GM12878 (cell line): ENCODE data around the gene HIF3A. TPM values are rescaled to one million over a fixed set of nuclear protein-coding genes. Genes with fewer than 3 reads are reported as not detected.

Source experiments
- ATAC-seq: fragments of 200-7000 bp; cut with Tn5 transposase; 3 replicates; pipeline ENCODE4 v1.9.1; 2020; ENCODE audit warnings: mild to moderate bottlenecking, moderate library complexity
- BruUV-seq: library from RNA; stranded (reverse); fragments of 400-500 nt; replicated peaks from 2 replicates; lab custom pipeline; 2021; lab: Mats Ljungman, UMichigan
- CTCF ChIA-PET: fragments of 300-600 bp; sonication (Branson Sonifier 250); formaldehyde crosslinking; extraction: SDS; loops from one replicate; lab custom pipeline; 2021; ENCODE audit warnings: inconsistent platforms; lab: Yijun Ruan, JAX
- POLR2A ChIA-PET: fragments of 350-600 bp; formaldehyde crosslinking; extraction: SDS; loops from one replicate; lab custom pipeline; 2021; ENCODE audit warnings: inconsistent platforms; lab: Charles Lee
- RAD21 ChIA-PET: fragments of 300-600 bp; sonication (Branson Sonifier 250); formaldehyde crosslinking; loops from one replicate; lab custom pipeline; 2023; ENCODE audit warnings: antibody characterized with exemption; ENCODE audit not compliant: unreplicated experiment; lab: Charles Lee
- SMC1A ChIA-PET: fragments of 300-600 bp; sonication (Branson Sonifier 250); formaldehyde crosslinking; loops from one replicate; lab custom pipeline; 2023; ENCODE audit not compliant: unreplicated experiment, uncharacterized antibody; lab: Charles Lee
- DNase-seq: peaks from one replicate; pipeline ENCODE4 v3.0.0-alpha.2; 2011; ENCODE audit warnings: low read depth, low spot score
- FAIRE-seq: peaks from 3 replicates; lab custom pipeline; 2011; peaks lifted over from hg19 to GRCh38; lab: Jason Lieb, UNC
- H2AFZ ChIP-seq: 2 replicates; pipeline ENCODE4 v1.6.0; 2011; ENCODE audit warnings: low read depth, low read length, control low read depth; ENCODE audit not compliant: control insufficient read depth
- H3K27ac ChIP-seq: 2 replicates; pipeline ENCODE4 v1.5.1; 2011; ENCODE audit warnings: control low read depth; ENCODE audit not compliant: control insufficient read depth, insufficient read depth
- H3K27me3 ChIP-seq, 2 experiments: replicated peaks in 1 of 2; 2 replicates each; pipeline versions ENCODE4 v1.6.0 to v1.6.1; 2011; ENCODE audit warnings: low read length in 1 of 2; ENCODE audit not compliant: control insufficient read depth in 2 of 2, insufficient read depth in 2 of 2
- H3K36me3 ChIP-seq, 2 experiments: 2 replicates each; pipeline ENCODE4 v1.5.1; 2011; ENCODE audit warnings: low read length in 1 of 2; ENCODE audit not compliant: control insufficient read depth in 2 of 2, insufficient read depth in 2 of 2
- H3K4me1 ChIP-seq: 2 replicates; pipeline ENCODE4 v1.6.1; 2011; ENCODE audit warnings: mild to moderate bottlenecking, low read length, moderate library complexity, mixed read lengths; ENCODE audit not compliant: control insufficient read depth, insufficient read depth
- H3K4me2 ChIP-seq: 2 replicates; pipeline ENCODE4 v1.6.0; 2011; ENCODE audit warnings: control low read depth; ENCODE audit not compliant: control insufficient read depth, insufficient read depth
- H3K4me3 ChIP-seq: fragments of 200-600 bp; sonication (generic); 2 replicates; pipeline ENCODE4 v1.5.1; 2016
- H3K79me2 ChIP-seq: 2 replicates; pipeline ENCODE4 v1.6.0; 2011; ENCODE audit warnings: low read length; ENCODE audit not compliant: control insufficient read depth, insufficient read depth
- H3K9ac ChIP-seq: 2 replicates; pipeline ENCODE4 v1.8.0; 2011; ENCODE audit warnings: low read length, control low read depth, mixed read lengths; ENCODE audit not compliant: control insufficient read depth, insufficient read depth
- H3K9me3 ChIP-seq: replicated peaks from 3 replicates; pipeline ENCODE4 v1.5.1; 2011; ENCODE audit warnings: mild to moderate bottlenecking, low read length; ENCODE audit not compliant: control insufficient read depth, insufficient read depth
- H4K20me1 ChIP-seq: 2 replicates; pipeline ENCODE4 v1.6.0; 2011; ENCODE audit not compliant: control insufficient read depth, insufficient read depth
- CBX5 ChIP-seq: sonication (generic); IDR thresholded peaks from 2 replicates; pipeline ENCODE4 v1.6.1; 2016; ENCODE audit warnings: low read depth, moderate library complexity, mild to moderate bottlenecking, inconsistent platforms
- NFYB ChIP-seq: IDR thresholded peaks from 2 replicates; pipeline ENCODE4 v1.6.1; 2011; ENCODE audit warnings: low read depth, mild to moderate bottlenecking, low read length, improper control_type of control experiment, moderate library complexity; ENCODE audit not compliant: insufficient read depth
- RUNX3 ChIP-seq: IDR thresholded peaks from 2 replicates; pipeline ENCODE4 v1.6.1; 2012; ENCODE audit warnings: low read length, inconsistent platforms
- ZNF207 ChIP-seq: fragments of 450-650 bp; IDR thresholded peaks from 2 replicates; pipeline ENCODE4 v1.6.1; 2014; ENCODE audit warnings: antibody characterized with exemption, mild to moderate bottlenecking, borderline replicate concordance
- WGBS: methylation state at CpG from one replicate; pipeline ENCODE4 v1.1.6; 2016; ENCODE audit warnings: low lambda C conversion rate; ENCODE audit not compliant: insufficient replicate concordance, insufficient coverage; ENCODE audit errors: missing lambda C conversion rate; 5-methylcytosine and 5-hydroxymethylcytosine counted together
- in situ Hi-C: fragments of 300-500 bp; cut with MboI; formaldehyde crosslinking; loops from 9 replicates; pipeline ENCODE4 v1.14.3; 2018; ENCODE audit warnings: mixed read lengths
- intact Hi-C: fragments of 100-400 bp; cut with micrococcal nuclease; formaldehyde crosslinking; loops from one replicate; pipeline ENCODE4 v1.14.2; 2022; ENCODE audit not compliant: unreplicated experiment
- polyA plus RNA-seq, 11 experiments: library from polyadenylated mRNA; depleted of rRNA in 4 of 11; unstranded in 6 of 11; stranded (reverse) in 5 of 11; fragments of >200 nt; fragmentation: Nextera tagmentation in 4 of 11; fragmentation: Illumina TruSeq in 1 of 11; extraction: Ambion mirVana in 4 of 11; extraction: Trizol in 1 of 11; gene quantifications; 1 replicate in 1 of 11; 2 replicates in 10 of 11; pipeline versions ENCODE4 v1.2.1 to v1.2.3, GENCODE V29; 2011 to 2016; ENCODE audit warnings: inconsistent platforms in 2 of 11, missing spikeins in 2 of 11, low read depth in 1 of 11
- total RNA-seq, 4 experiments: library from RNA; depleted of rRNA in 3 of 4; stranded (reverse); fragments of >200 nt in 3 of 4; fragmentation: Illumina TruSeq in 1 of 4; extraction: Trizol in 1 of 4; gene quantifications; 2 replicates each; pipeline versions ENCODE4 v1.2.1 to v1.2.3, GENCODE V29; 2013 to 2021

Gene HIF3A
- total and polyA plus RNA-seq, 10 of the 15 experiments (the other 5 are each of a cell fraction or from before 2014, with no cell fraction given): 0.03 to 0.20 (median 0.06) TPM; not detected in 5

GRCh38 chr19:46356149-46357055, 59.6 kb downstream of the HIF3A start:
- ChIA-PET SMC1A (interaction anchor here (1.3 kb wide), 1 partner anchor 8 kb away, joined by 4 read pairs; no protein-coding TSS in a partner anchor), POLR2A (no interaction called here), CTCF (interaction anchor here (1.1 kb wide), 1 partner anchor 8 kb away, joined by 3 read pairs; no protein-coding TSS in a partner anchor), RAD21 (interaction anchor here (0.5 kb wide), 2 partner anchors 13 to 358 kb away, joined by 3 read pairs; no protein-coding TSS in a partner anchor)
- Histone ChIP-seq H4K20me1 (no peaks in the 10 kb centered on the region), H3K4me3 (no peak overlapping the region), H3K79me2 (peaks cover 36% of the 10 kb centered on the region), H3K9me3 (no peaks in the 10 kb centered on the region), H3K4me2 (peak overlapping the region; percentile 26; the same call in 1 of the 2 replicates), H2AFZ (no peak overlapping the region), H3K4me1 (peaks cover 30% of the 10 kb centered on the region), H3K27me3 (no peaks in the 10 kb centered on the region), H3K27ac (no peak overlapping the region; the same call in 1 of the 2 replicates), H3K9ac (no peak overlapping the region), H3K36me3 (peaks cover 13 to 28% of the 10 kb centered on the region in 2 experiments; a peak in 3 of 4 replicates)
- in situ Hi-C loops (no loop called here), intact Hi-C loops (no loop called here)
- ATAC-seq (no peak), DNase-seq (no peak), FAIRE-seq (no peak)
- BruUV-seq: no TSS peak
- WGBS: 70% methylated on average over 9 of the region's 9 CpGs
- TF ChIP-seq CBX5: no peak
- TF ChIP-seq RUNX3: peak; percentile 21; the same call in 1 of the 2 replicates
- no peak for TF ChIP-seq NFYB
- no peak for TF ChIP-seq ZNF207
